H1 (cell line): ENCODE data around the gene TOR1B. TPM values are rescaled to one million over a fixed set of nuclear protein-coding genes. Genes with fewer than 3 reads are reported as not detected.

Experiments used
- CTCF ChIA-PET: fragments of 300-600 bp; sonication (Branson Sonifier 250); formaldehyde crosslinking; loops from one replicate; lab custom pipeline; 2021; ENCODE audit not compliant: partially characterized antibody; lab: Charles Lee
- POLR2A ChIA-PET: fragments of 300-600 bp; sonication (Branson Sonifier 250); formaldehyde crosslinking; loops from one replicate; lab custom pipeline; 2021; ENCODE audit warnings: inconsistent platforms; ENCODE audit not compliant: partially characterized antibody; lab: Charles Lee
- DNase-seq, 2 experiments: peaks; one replicate each; pipeline versions ENCODE4 v3.0.0 to v3.0.0-alpha.2; 2010 to 2022; ENCODE audit warnings: low spot score in 2 of 2, low read depth in 1 of 2, mixed read lengths in 1 of 2
- FAIRE-seq: peaks from 2 replicates; lab custom pipeline; 2011; peaks lifted over from hg19 to GRCh38; lab: Jason Lieb, UNC
- H2AFZ ChIP-seq: 2 replicates; pipeline ENCODE4 v1.8.1; 2012; ENCODE audit warnings: low read length, inconsistent platforms
- H2AK5ac ChIP-seq: 2 replicates; pipeline ENCODE4 v1.6.1; 2013; ENCODE audit warnings: low read depth, low read length
- H2BK120ac ChIP-seq: replicated peaks from 2 replicates; pipeline ENCODE3; 2013; ENCODE audit warnings: low read depth, low read length, inconsistent platforms
- H2BK12ac ChIP-seq: 2 replicates; pipeline ENCODE4 v1.6.1; 2013; ENCODE audit warnings: low read depth, low read length
- H2BK15ac ChIP-seq: 2 replicates; pipeline ENCODE4 v1.6.1; 2013; ENCODE audit warnings: low read length
- H2BK20ac ChIP-seq: 2 replicates; pipeline ENCODE4 v1.6.1; 2013; ENCODE audit warnings: low read length
- H2BK5ac ChIP-seq: 2 replicates; pipeline ENCODE4 v1.6.1; 2013; ENCODE audit warnings: low read depth, low read length
- H3K14ac ChIP-seq: 2 replicates; pipeline ENCODE4 v1.6.1; 2013; ENCODE audit warnings: inconsistent platforms; ENCODE audit not compliant: insufficient read length
- H3K18ac ChIP-seq: 2 replicates; pipeline ENCODE4 v1.6.1; 2013; ENCODE audit warnings: low read length; ENCODE audit errors: extremely low read depth
- H3K23ac ChIP-seq: 2 replicates; pipeline ENCODE4 v1.6.1; 2013; ENCODE audit warnings: inconsistent platforms; ENCODE audit not compliant: insufficient read length
- H3K23me2 ChIP-seq: 2 replicates; pipeline ENCODE4 v1.6.1; 2013; ENCODE audit warnings: low read depth, low read length
- H3K27ac ChIP-seq: 2 replicates; pipeline ENCODE4 v1.6.1; 2011; ENCODE audit warnings: low read depth, low read length, inconsistent platforms
- H3K27me3 ChIP-seq, 4 experiments: replicated peaks in 1 of 4; 1 replicate in 1 of 4; 2 replicates in 3 of 4; pipeline versions ENCODE4 v1.6.1 to v1.8.1; 2011 to 2013; ENCODE audit warnings: low read length in 3 of 4, mild to moderate bottlenecking in 3 of 4, inconsistent platforms in 2 of 4, mixed read lengths in 2 of 4, moderate library complexity in 1 of 4; ENCODE audit not compliant: control insufficient read depth in 3 of 4, insufficient read depth in 3 of 4; ENCODE audit errors: extremely low read depth in 1 of 4
- H3K36me3 ChIP-seq, 4 experiments: 2 replicates each; pipeline versions ENCODE4 v1.6.1 to v1.8.1; 2011 to 2013; ENCODE audit warnings: mild to moderate bottlenecking in 4 of 4, low read length in 3 of 4, moderate library complexity in 2 of 4, control low read depth in 1 of 4, inconsistent platforms in 1 of 4; ENCODE audit not compliant: insufficient read depth in 4 of 4, control insufficient read depth in 2 of 4
- H3K4ac ChIP-seq: replicated peaks from 2 replicates; pipeline ENCODE3; 2013; ENCODE audit warnings: low read length, low read depth, mixed read lengths, inconsistent platforms; ENCODE audit not compliant: insufficient read length
- H3K4me1 ChIP-seq, 4 experiments: replicated peaks in 1 of 4; 1 replicate in 1 of 4; 2 replicates in 3 of 4; pipeline versions ENCODE4 v1.6.1 to v1.8.1; 2011 to 2013; ENCODE audit warnings: low read length in 3 of 4, inconsistent platforms in 2 of 4, mixed read lengths in 1 of 4; ENCODE audit not compliant: insufficient read depth in 4 of 4, control insufficient read depth in 3 of 4
- H3K4me2 ChIP-seq, 2 experiments: 2 replicates each; pipeline versions ENCODE4 v1.6.1 to v1.8.1; 2011 to 2013; ENCODE audit warnings: low read depth in 2 of 2, low read length in 2 of 2, control low read depth in 1 of 2, inconsistent platforms in 1 of 2, mild to moderate bottlenecking in 1 of 2; ENCODE audit not compliant: insufficient read depth in 1 of 2
- H3K4me3 ChIP-seq, 4 experiments: fragments of 200-600, 300-600 bp in 1 of 4; sonication (generic), shearing (Covaris generic), sonication (Bioruptor Twin) in 1 of 4; 2 replicates each; pipeline versions ENCODE4 v1.5.1 to v1.8.1; 2011 to 2016; ENCODE audit warnings: low read length in 4 of 4, low read depth in 3 of 4, control low read depth in 2 of 4, inconsistent platforms in 2 of 4, mild to moderate bottlenecking in 2 of 4, mixed read lengths in 1 of 4, moderate library complexity in 1 of 4; ENCODE audit not compliant: insufficient read depth in 2 of 4; ENCODE audit errors: extremely low read depth in 1 of 4
- H3K56ac ChIP-seq: replicated peaks from 2 replicates; pipeline ENCODE3; 2013; ENCODE audit warnings: low read depth, mild to moderate bottlenecking, mixed read lengths, low read length, inconsistent platforms; ENCODE audit not compliant: insufficient read length
- H3K79me1 ChIP-seq: 2 replicates; pipeline ENCODE4 v1.6.1; 2013; ENCODE audit warnings: low read depth, low read length, control low read depth
- H3K79me2 ChIP-seq, 2 experiments: 2 replicates each; pipeline versions ENCODE4 v1.6.1 to v1.8.1; 2012 to 2013; ENCODE audit warnings: low read length in 2 of 2, mild to moderate bottlenecking in 2 of 2, inconsistent platforms in 1 of 2; ENCODE audit not compliant: insufficient read depth in 2 of 2, control insufficient read depth in 1 of 2
- H3K9ac ChIP-seq, 4 experiments: replicated peaks in 1 of 4; 1 replicate in 1 of 4; 2 replicates in 3 of 4; pipeline versions ENCODE4 v1.6.1 to v1.8.1; 2011 to 2013; ENCODE audit warnings: low read depth in 3 of 4, low read length in 3 of 4, control low read depth in 2 of 4, mild to moderate bottlenecking in 2 of 4, moderate library complexity in 2 of 4, inconsistent platforms in 1 of 4; ENCODE audit errors: extremely low read depth in 1 of 4
- H3K9me3 ChIP-seq, 2 experiments: 2 replicates each; pipeline versions ENCODE4 v1.6.1 to v1.8.1; 2012 to 2013; ENCODE audit warnings: mild to moderate bottlenecking in 2 of 2, moderate library complexity in 2 of 2, control low read depth in 1 of 2, inconsistent platforms in 1 of 2, low read depth in 1 of 2, low read length in 1 of 2, mixed read lengths in 1 of 2; ENCODE audit not compliant: insufficient read depth in 2 of 2
- H4K20me1 ChIP-seq, 2 experiments: replicated peaks in 1 of 2; 2 replicates each; pipeline versions ENCODE3 to v1.8.1; 2011 to 2013; ENCODE audit warnings: inconsistent platforms in 2 of 2, low read length in 2 of 2, mild to moderate bottlenecking in 1 of 2; ENCODE audit not compliant: insufficient read depth in 2 of 2, control insufficient read depth in 1 of 2
- H4K5ac ChIP-seq: 2 replicates; pipeline ENCODE4 v1.6.1; 2013; ENCODE audit warnings: low read length, low read depth, mixed read lengths, inconsistent platforms; ENCODE audit not compliant: insufficient read length
- H4K8ac ChIP-seq: 2 replicates; pipeline ENCODE4 v1.8.0; 2013; ENCODE audit warnings: mild to moderate bottlenecking, moderate library complexity, low read length, inconsistent platforms; ENCODE audit not compliant: insufficient read depth; ENCODE audit errors: extremely low read depth
- H4K91ac ChIP-seq: replicated peaks from 2 replicates; pipeline ENCODE3; 2013; ENCODE audit warnings: low read length, mixed read lengths, inconsistent platforms; ENCODE audit not compliant: insufficient read length
- CHD2 ChIP-seq: IDR thresholded peaks from 2 replicates; pipeline ENCODE4 v1.6.1; 2012; ENCODE audit warnings: low read length, improper control_type of control experiment
- CREB1 ChIP-seq: IDR thresholded peaks from 2 replicates; pipeline ENCODE4 v1.6.1; 2012; ENCODE audit warnings: inconsistent platforms
- HDAC2 ChIP-seq, 2 experiments: fragments of 300-600 bp in 1 of 2; sonication (generic) in 1 of 2; IDR thresholded peaks; 2 replicates each; pipeline ENCODE4 v1.6.1; 2011 to 2012; ENCODE audit warnings: low read depth in 2 of 2, low read length in 2 of 2, mild to moderate bottlenecking in 2 of 2, moderate library complexity in 2 of 2, borderline replicate concordance in 1 of 2, inconsistent platforms in 1 of 2
- HDAC6 ChIP-seq: IDR thresholded peaks from one replicate; pipeline ENCODE4 v1.7.1; 2012; ENCODE audit warnings: low read depth, mild to moderate bottlenecking, inconsistent platforms, low read length, moderate library complexity
- MAFK ChIP-seq: IDR thresholded peaks from 2 replicates; pipeline ENCODE4 v1.6.1; 2012; ENCODE audit warnings: low read depth, mild to moderate bottlenecking, improper control_type of control experiment, low read length
- NRF1 ChIP-seq: IDR thresholded peaks from 2 replicates; pipeline ENCODE4 v1.6.1; 2011; ENCODE audit warnings: mild to moderate bottlenecking, low read depth, low read length, improper control_type of control experiment
- PHF8 ChIP-seq: fragments of 200-600 bp; sonication (generic); conservative IDR thresholded peaks from 2 replicates; pipeline ENCODE4 v1.7.1; 2012; ENCODE audit warnings: low read depth, mild to moderate bottlenecking, inconsistent platforms, low read length, moderate library complexity
- POU5F1 ChIP-seq: IDR thresholded peaks from 2 replicates; pipeline ENCODE4 v1.6.1; 2011; ENCODE audit warnings: low read depth, mild to moderate bottlenecking, low read length, moderate library complexity
- SIN3A ChIP-seq, 2 experiments: IDR thresholded peaks in 1 of 2; conservative IDR thresholded peaks in 1 of 2; 2 replicates each; pipeline ENCODE4 v1.6.1; 2011 to 2012; ENCODE audit warnings: low read length in 2 of 2, improper control_type of control experiment in 1 of 2, low read depth in 1 of 2, mild to moderate bottlenecking in 1 of 2
- SIRT6 ChIP-seq: IDR thresholded peaks from one replicate; pipeline ENCODE4 v1.7.1; 2012; ENCODE audit warnings: low read length, inconsistent platforms
- TAF1 ChIP-seq: IDR thresholded peaks from 2 replicates; pipeline ENCODE4 v1.6.1; 2011; ENCODE audit warnings: mild to moderate bottlenecking, low read depth, low read length
- WGBS, 2 experiments: shearing (Covaris generic) in 1 of 2; methylation state at CpG; one replicate each; pipeline versions ENCODE4 v1.1.6 to v1.1.7; 2013 to 2015; ENCODE audit warnings: low lambda C conversion rate in 2 of 2, mixed read lengths in 2 of 2, inconsistent platforms in 1 of 2, low coverage in 1 of 2, missing lambda C conversion rate in 1 of 2; ENCODE audit not compliant: insufficient replicate concordance in 2 of 2, insufficient coverage in 1 of 2, insufficient read length in 1 of 2; ENCODE audit errors: extremely low coverage in 1 of 2, missing lambda C conversion rate in 1 of 2; 5-methylcytosine and 5-hydroxymethylcytosine counted together
- polyA plus RNA-seq, 7 experiments: library from polyadenylated mRNA; depleted of rRNA in 3 of 7; stranded (reverse) in 5 of 7; unstranded in 2 of 7; fragments of >200 nt in 5 of 7; fragments of 200-250 nt in 2 of 7; gene quantifications; 1 replicate in 5 of 7; 2 replicates in 1 of 7; 4 replicates in 1 of 7; pipeline versions ENCODE4 v1.2.1 to v1.2.3, GENCODE V29; 2011 to 2013; ENCODE audit warnings: missing spikeins in 2 of 7, mixed read lengths in 2 of 7
- total RNA-seq: library from RNA; stranded (reverse); fragmentation: NEBNext Ultra II Directional; extraction: Animal tissue kit (Norgen Biotek cat#: 25700); gene quantifications from 2 replicates; pipeline ENCODE4 v1.2.1, GENCODE V29; 2021
- TF ChIP-seq, protein P1 (sequence below): IDR thresholded peaks from 2 replicates; pipeline ENCODE4 v1.6.1; 2012; ENCODE audit warnings: inconsistent platforms

The TOR1B gene
- total and polyA plus RNA-seq, 2 of the 8 experiments (the other 6 are each of a cell fraction or from before 2014, with no cell fraction given): 11.4 to 17.4 TPM

DNA sequence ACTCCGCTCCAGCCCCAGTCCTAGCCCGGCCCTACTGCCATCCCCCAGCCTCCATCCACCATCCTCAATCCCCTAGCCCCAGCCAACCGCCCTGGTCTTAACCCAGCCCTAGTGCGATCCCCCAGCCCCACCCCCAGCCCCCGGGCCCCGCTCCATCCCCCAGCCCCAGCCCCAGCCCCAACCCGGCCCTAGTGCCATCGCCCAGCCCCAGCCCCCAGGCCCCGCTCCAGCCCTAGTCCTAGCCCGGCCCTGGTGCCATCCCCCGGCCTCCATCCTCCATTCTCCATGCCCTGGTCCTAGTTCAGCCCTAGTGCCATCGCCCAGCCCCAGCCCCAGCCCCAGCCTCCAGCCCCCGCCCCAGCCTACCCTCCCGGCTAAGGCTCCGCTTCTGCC, 20.6 kb downstream of the TOR1B start:
- no peak for DNase-seq
- Histone ChIP-seq H3K9ac (peak overlapping the region; percentile 85 to 93 (median 90)), H3K23me2 (peaks cover 5% of the 10 kb centered on the region; the same call in 1 of the 2 replicates), H2BK15ac (no peak overlapping the region), H3K23ac (no peak overlapping the region), H2BK120ac (no peak overlapping the region), H3K4ac (no peak overlapping the region), H3K14ac (no peak overlapping the region), H4K91ac (peak overlapping the region; percentile 93), H3K9me3 (no peaks in the 10 kb centered on the region), H2AFZ (no peak overlapping the region; the same call in 1 of the 2 replicates), H3K27me3 (no peaks in the 10 kb centered on the region), H3K4me2 (peak overlapping the region; percentile 64 to 88), H3K4me1 (peaks cover 0 to 5% (median 4%) of the 10 kb centered on the region in 4 experiments; a peak in 5 of 7 replicates), H2BK20ac (no peak overlapping the region), H2BK5ac (peak overlapping the region; percentile 95; the same call in 1 of the 2 replicates), H4K20me1 (peaks cover 2 to 4% of the 10 kb centered on the region in 2 experiments), H3K56ac (peak overlapping the region; percentile 92), H3K79me2 (peaks cover 0 to 11% of the 10 kb centered on the region in 2 experiments; a peak in 2 of 4 replicates), H4K8ac (peak overlapping the region; percentile 92; the same call in 1 of the 2 replicates), H4K5ac (peak overlapping the region; percentile 93), H3K18ac (peak overlapping the region; percentile 87; the same call in 1 of the 2 replicates), H3K27ac (no peak overlapping the region), H3K79me1 (peaks cover 6% of the 10 kb centered on the region), H2AK5ac (no peak overlapping the region), H2BK12ac (peak overlapping the region; percentile 80; the same call in 1 of the 2 replicates), H3K4me3 (peak overlapping the region; percentile 75 to 100 (median 87)), H3K36me3 (peaks cover 13 to 35% (median 23%) of the 10 kb centered on the region in 4 experiments)
- no CpG with 5 or more reads among the region's 15 CpGs for WGBS, 2 experiments
- FAIRE-seq: no peak
- CTCF ChIA-PET: no interaction called here
- POLR2A ChIA-PET: interaction anchor here (0.6 to 1.0 kb wide), 4 partner anchors 11 to 19 kb away, joined by 3 read pairs; partner anchors contain the start of gene C9orf78
- TF ChIP-seq PHF8 (no peak), HDAC2 (IDR thresholded peaks at IDR 0.05; ENCODE audit: borderline replicate concordance in 1 of 2, low read depth in 2 of 2, low read length in 2 of 2) (no peak), HDAC6 (no peak), NRF1 (no peak), MAFK (no peak), SIN3A (conservative IDR thresholded peaks at IDR 0.05 in 1 of 2, IDR thresholded peaks at IDR 0.05 in 1 of 2; ENCODE audit: low read depth in 1 of 2, low read length in 2 of 2) (no peak), CREB1 (no peak), SIRT6 (no peak), POU5F1 (no peak), CHD2 (no peak), TAF1 (no peak)
- TF ChIP-seq, protein P1, sequence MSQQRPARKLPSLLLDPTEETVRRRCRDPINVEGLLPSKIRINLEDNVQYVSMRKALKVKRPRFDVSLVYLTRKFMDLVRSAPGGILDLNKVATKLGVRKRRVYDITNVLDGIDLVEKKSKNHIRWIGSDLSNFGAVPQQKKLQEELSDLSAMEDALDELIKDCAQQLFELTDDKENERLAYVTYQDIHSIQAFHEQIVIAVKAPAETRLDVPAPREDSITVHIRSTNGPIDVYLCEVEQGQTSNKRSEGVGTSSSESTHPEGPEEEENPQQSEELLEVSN: no peak
